T-helper 1 cell treated with Interleukin-12 subunit alpha and Interleukin-12 subunit beta and Interleukin-4 antibody, amounts not matched to agents 30 ng/mL and 1 ng/mL, for 36 hours (primary cell): ENCODE measurements around the gene TEX11. TPM values are rescaled to one million over a fixed set of nuclear protein-coding genes. Genes with fewer than 3 reads are reported as not detected.
"Not testable (repeated sequence)": the region's sequence is repeated elsewhere in the genome, so short reads cannot be mapped to it uniquely, and the experiment has no call there.

Experiments used
- intact Hi-C: fragments of 100-400 bp; cut with micrococcal nuclease; formaldehyde crosslinking; loops from one replicate; pipeline ENCODE4 v1.15.1; 2024
- total RNA-seq: library from RNA; stranded (reverse); gene quantifications from 2 replicates; pipeline ENCODE4 v1.2.3, GENCODE V29; 2022

Gene TEX11
- total RNA-seq, result not detected in 2 replicates

DNA sequence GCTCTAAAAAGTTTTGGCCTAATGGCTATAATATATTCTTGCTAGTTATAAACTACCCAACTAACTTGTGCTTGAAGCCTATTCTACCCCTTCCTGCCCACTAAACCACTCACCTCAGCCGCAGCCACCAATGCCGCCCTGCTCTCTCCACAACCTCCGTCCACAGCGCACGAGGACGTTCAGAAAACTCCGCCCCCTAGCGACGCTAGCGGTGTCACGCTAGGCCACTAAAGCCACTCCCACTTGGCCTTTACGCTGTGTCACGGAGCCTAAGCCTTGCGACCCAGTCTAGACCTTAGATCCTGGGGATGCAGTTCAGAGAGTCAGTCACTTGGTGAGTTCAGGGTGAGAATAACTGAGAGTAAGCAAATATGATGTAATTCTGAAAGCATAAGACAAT, at the start of gene TEX11:
Gene TEX11 (minus strand): TSS at position 171 of the 400 bp plus-strand sequence. CDS start 922 bp downstream, outside the sequence.
- intact Hi-C loops, result no loop called here

DNA sequence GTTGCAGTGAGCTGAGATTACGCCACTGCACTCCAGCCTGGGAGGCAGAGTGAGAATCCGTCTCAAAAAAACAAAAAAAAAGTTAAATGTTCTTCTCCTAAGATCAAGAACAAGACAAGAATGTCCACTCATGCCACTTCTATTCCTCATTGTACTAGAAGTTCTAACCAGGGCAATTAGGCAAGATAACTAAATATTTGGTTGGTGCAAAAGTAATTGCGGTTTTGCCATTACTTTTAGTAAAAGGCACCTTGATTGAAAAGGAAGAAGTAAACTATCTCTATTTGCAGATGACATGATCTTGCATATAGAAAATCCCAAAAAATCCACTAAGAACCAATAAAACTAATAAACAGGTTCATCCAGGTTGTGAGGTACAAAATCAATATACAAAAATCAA, 46.4 kb upstream of the TEX11 start:
- intact Hi-C loops, result no loop called here

DNA sequence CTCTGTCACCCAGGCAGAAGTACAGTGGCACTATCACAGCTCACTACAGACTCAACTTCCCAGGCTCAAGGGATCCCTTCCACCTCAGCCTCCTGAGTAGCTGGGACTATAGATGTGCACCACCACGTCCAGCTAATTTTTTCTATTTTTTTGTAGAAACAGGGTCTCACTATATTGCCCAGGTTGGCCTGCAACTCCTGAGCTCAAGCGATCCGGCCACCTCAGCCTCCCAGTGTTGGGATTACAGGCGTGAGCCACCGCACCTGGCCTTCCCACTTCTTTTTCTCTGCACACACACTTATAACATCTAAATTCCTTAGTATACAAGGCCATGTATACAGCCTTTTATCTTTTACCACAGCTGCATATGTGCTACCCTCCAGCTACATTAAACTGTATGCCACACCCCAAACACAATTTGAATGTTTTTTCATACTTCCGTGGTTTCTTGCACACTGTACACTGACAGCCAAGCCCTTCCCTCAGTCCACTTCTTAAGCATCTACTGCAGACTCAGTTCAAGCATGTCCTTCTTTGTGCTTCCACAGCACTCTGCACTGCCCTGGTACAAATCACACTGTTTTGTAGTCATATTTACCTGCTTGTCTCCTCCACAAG, 15.9 kb upstream of the TEX11 start:
- intact Hi-C loops, result no loop called here

DNA sequence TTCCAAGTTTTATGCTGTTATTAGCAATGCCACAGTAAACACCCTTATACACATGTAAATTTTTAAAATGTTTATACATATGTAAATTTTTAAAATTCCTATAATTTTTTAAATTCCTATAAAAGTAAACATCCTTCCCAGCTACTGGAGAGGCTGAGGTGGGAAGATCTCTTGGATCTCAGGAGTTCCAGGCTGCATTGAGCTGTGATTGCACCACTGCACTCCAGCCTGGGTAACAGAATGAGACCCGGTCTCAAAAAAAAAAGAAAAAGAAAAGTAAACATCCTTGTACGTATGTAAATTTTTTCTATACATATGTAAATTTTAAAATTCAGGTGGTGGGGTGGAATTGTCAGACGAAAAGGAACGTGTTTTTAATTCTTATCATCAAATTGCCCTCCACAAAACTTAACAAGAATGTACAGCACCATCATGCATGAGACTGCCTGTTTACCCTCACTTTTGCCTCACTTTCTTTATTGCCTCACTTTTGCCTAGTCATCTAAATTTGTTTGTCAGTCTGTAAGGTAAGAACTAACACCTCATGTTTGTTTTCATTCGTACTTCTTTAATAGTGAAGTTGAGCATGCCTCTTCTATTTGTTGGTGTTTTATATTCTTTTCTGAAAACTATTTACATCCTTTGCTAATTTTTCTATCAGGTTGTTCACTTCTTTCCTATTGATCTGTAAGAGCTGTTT, 14.4 kb upstream of the TEX11 start:
- intact Hi-C loops, result no loop called here

DNA sequence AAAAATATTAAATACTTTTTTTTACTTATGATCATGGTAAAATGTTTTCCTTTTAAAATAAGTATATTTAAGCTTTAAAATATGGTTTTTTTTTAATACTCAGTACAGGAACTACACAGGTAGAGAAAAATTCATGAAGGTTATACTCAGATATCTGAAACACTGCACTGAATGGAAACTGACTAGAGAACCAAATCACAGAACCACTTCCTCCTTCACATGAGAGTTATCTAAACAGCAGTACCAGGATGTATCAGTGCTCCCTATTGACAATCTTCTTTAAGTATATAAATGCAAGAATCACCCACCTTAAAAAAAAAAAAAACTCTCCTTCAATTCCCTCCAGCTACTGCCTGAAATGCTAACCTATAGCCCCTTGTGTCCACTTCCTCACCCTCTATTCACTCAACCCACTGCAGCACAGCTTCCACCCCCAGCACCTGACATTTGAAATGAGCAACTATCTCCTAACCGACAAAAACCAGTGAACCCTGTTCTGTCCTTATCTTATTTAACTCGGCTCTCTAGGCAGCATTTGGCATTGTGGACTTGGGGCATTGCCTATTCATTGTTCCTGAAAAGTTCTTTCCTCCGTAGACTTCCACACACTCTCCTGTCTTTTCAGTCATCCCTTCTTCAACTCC, 13.3 kb upstream of the TEX11 start:
- intact Hi-C loops, result no loop called here

DNA sequence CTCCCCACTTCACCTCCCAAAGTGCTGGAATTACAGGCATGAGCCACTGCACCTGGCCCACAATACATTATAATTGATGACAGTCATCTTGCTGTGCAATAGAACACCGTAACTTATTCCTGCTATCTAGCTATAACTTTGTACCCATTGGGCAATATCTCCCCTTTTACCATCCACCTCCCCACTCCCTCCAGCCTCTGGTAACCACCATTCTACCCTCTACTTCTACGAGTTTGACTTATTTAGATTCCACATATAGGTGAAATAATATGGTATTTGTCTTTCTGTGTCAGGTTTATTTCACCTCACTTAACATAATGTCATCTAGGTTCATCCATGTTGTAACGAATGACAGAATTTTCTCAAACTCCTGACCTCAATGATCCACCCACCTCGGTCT, 8.2 kb upstream of the TEX11 start:
- intact Hi-C loops, result no loop called here

DNA sequence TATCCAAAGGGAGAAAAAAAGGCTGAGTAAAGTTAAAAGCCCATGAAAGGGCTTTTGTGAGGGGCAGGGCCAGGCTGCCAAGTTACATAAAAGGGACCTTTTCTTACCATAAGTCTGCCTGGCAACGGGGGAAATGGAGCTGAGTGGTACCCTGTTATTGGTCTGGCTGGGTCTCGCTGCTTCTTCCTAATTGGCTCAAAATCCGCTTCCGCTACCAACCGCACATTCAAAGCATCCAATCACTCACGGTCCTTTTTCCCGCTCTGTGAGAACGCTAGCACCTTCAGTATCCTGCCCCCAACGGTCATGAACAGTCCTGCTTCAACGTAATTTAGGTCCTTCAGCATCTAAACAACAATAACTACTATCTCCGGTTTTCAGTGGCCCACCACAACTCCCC, 611 bp downstream of the TEX11 start:
- intact Hi-C loops, result no loop called here

DNA sequence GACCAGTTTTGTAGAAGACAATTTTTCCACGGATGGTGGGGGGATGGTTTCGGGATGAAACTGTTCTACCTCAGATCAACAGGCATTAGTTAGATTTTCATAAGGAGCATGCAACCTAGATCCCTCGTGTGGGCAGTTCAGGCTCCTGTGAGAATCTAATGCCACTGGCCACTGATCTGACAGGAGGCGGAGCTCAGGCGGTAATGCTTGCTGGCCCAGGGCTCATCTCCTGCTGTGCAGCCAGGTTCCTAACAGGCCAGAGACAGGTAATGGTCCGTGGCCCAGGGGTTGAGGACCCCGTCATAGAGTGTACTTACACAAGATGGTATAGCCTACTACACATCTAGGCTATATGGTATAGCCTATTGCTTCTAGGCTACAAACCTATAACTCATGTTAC, 7.0 kb downstream of the TEX11 start:
- intact Hi-C loops, result no loop called here

DNA sequence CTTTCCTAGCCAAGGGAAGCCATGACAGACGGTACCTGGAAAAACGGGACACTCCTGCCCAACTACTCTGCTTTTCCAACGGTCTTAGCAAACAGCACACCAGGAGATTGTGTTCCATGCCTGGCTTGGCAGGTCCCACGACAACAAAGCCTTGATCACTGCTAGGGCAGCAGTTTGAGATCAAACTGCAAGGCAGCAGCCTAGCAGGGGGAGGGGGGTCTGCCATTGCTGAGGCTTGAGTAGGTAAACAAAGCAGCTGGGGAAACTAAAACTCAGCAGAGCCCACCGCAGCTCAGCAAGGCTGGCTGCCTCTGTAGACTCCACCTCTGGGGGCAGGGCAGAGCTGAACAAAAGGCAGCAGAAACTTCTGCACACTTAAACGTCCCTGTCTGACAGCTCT, 18.1 kb downstream of the TEX11 start:
- intact Hi-C loops, result not testable (repeated sequence)

DNA sequence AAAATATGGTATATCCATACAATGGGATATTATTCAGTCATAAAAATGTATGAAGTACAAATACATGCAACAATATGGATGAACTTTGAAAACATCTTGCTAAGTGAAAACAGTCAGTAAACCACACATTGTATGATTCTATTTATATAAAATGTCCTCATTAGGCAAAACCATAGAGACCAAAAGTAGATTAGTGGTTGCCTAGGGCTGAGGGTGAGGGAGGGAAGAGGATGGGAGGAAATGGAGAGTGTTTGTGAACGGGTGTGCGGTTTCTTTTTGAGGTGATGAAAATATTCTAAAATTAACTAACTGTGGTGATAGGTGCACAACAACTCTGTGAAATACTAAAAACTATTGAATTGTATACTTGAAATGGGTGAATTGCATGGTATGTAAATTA, 29.6 kb downstream of the TEX11 start:
- intact Hi-C loops, result no loop called here

DNA sequence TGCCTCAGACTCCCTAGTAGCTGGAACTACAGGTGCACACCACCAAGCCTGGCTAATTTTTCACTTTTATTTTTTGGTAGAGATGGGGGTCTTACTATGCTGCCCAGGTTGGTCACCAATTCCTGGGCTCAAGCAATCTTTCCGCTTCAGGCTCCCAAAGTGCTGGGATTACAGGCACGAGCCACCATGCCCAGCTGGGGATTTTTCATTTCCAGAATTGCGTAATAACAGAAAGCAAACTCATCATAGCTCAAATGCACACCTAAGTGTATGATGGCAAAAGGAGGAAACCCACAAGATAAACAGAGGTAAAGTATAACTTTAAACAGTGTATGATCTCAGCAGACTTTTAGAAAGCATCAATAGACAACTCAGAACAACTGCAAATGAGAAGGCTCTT, 56.2 kb downstream of the TEX11 start:
- intact Hi-C loops, result no loop called here

DNA sequence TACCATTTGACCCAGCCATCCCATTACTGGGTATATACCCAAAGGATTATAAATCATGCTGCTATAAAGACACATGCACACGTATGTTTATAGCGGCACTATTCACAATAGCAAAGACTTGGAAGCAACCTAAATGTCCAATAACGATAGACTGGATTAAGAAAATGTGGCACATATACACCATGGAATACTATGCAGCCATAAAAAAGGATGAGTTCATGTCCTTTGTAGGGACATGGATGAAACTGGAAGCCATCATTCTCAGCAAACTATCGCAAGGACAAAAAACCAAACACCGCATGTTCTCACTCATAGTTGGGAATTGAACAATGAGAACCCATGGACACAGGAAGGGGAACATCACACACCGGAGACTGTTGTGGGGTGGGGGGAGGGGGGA, 64.4 kb downstream of the TEX11 start:
- intact Hi-C loops, result not testable (repeated sequence)

DNA sequence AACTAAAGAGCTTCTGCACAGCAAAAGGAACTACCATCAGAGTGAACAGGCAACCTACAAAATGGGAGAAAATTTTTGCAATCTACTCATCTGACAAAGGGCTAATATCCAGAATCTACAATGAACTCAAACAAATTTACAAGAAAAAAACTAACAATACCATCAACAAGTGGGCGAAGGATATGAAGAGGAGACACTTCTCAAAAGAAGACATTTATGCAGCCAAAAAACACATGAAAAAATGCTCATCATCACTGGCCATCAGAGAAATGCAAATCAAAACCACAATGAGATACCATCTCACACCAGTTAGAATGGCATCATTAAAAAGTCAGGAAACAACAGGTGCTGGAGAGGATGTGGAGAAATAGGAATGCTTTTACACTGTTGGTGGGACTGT, 64.9 kb downstream of the TEX11 start:
- intact Hi-C loops, result not testable (repeated sequence)

DNA sequence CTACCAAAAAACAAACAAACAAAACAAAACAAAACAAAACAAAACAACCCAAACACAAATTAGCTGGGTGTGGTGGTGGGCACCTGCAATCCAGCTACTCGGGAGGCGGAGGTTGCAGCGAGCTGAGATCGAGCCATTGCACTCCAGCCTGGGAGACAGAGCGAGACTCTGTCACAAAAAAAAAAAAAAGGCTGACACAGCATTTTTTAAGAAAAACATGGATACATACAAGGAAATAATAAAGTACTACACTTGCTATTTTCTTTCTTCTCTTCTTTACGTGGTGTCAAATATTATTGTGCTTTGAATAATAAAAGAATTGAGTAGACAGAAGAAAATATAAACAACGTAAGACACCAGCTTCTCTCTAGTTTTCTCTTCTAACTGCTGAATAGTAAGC, 73.9 kb downstream of the TEX11 start:
- intact Hi-C loops, result no loop called here

DNA sequence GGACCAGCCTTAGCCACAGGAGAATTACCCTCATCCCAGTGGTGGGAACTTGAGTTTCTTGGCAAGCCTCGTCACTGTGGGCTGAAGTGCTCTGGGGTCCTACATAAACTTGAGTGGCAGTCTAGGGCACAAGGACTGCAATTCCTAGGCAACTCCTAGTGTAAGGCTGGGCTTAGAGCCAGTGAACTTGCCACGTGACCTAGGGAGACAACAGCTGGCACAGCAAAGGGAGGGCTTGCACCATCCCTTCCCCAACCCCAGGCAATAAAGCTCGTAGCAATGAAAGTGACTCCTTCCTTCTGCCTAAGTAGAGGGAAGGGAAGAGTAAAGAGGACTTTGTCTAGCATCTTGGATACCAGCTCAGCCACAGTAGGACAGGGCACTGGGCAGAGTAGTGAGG, 81.8 kb downstream of the TEX11 start:
- intact Hi-C loops, result no loop called here

DNA sequence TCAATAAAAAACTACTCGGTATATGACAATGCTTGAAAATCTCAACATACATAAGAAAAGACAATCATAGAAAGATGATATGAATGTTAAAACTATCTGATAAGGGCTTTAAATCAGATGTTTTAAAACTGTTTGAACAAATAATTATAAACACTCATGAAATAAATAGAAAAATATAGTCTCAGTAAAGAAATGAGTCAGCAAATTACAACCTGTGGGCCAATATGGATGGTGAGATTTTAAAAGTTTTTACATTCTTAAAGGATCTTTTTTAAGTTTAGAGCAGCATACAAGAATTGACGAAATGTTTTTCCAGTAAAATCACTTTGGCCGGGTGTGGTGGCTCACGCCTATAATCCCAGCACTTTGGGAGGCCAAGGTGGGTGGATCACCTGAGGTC, 83.1 kb downstream of the TEX11 start:
- intact Hi-C loops, result no loop called here

DNA sequence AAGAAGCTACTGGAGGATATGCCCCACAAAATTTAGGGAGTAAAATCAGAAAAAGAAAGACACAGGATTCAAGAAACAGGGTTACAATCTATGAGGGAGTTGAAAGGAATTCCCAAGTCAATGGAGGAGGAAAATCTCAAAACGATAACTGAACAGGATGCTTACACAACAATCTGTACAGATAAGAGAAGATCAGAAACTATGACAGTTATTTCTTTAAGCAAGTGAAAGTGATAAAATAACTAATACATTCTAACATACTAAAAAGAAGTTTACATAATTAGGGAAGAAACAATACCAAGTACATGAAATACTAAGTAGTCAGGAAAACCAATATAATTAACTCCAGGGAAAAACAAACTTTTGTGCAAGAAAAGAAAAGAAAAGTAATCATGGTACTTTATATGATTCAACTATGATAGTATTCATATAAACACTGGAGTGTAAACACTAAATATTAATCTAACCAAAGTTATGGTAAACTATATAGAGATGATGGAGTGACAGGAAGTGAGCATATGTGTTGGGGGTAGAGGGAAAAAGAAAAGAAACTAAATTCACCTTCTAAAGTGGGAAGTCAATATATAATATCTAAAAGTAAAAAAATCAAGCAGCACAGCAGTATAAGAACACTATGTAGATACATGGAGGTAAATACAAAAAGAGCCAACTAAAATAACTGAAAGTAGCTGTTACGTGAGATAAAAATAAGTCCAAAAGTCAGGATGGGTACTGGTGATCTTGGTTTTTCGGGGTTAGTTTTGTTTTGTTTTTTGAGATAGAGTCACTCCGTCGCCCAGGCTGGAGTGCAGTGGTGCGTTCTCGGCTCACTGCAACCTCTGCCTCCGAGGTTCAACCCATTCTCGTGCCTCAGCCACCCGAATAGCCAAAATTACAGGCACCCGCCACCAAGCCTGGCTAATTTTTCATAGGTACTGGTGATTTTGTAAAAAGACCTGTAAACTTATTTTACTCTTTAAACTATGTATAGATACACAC, 99.3 kb downstream of the TEX11 start:
- intact Hi-C loops, result no loop called here

DNA sequence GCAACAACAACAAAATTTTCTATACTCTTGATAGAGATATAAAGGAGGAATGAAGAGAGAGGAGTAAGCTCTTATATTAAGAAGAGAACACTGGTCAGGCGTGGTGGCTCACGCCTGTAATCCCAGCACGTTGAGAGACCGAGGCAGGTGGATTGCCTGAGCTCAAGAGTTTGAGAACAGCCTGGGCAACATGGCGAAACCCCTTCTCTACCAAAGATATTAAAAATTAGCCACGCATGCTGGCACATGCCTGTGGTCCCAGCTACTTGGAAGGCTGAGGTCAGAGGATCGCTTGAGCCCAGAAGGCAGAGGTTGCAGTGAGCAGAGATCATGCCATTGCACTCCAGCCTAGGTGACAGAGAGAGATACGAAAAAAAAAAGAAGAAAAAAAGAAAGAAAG, 102.4 kb downstream of the TEX11 start:
- intact Hi-C loops, result no loop called here

DNA sequence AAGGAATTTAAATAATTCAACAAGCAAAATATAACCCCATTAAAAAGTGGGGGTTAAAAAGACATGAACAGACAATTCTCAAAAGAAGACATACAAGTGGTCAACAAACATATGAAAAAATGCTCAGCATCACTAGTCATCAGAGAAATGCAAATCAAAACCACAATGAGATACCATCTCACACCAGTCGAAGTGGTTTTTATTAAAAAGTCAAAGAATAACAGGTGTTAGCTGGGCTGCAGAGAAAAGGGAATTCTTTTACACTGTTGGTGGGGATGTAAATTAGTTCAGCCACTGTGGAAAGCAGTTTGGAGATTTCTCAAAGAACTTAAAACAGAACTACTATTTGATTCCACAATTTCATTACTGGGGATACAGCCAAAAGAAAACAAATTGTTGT, 111.8 kb downstream of the TEX11 start:
- intact Hi-C loops, result not testable (repeated sequence)

DNA sequence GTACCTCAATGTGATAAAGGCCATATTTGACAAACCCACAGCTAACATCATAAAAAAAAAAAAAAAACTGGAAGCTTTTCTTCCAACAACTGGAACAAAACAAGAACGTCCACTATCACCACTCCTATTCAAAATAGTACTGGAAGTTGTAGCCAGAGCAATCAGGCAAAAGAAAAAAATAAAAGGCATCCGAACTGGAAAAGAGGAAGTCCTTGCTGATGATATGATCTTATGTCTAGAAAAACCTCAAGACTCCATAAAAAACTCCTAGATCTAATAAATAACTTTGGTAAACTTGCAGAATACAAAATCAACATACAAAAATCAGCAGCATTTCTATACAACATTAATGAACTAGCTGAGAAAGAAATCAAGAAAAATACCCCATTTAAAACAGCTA, 134.3 kb downstream of the TEX11 start:
- intact Hi-C loops, result no loop called here

DNA sequence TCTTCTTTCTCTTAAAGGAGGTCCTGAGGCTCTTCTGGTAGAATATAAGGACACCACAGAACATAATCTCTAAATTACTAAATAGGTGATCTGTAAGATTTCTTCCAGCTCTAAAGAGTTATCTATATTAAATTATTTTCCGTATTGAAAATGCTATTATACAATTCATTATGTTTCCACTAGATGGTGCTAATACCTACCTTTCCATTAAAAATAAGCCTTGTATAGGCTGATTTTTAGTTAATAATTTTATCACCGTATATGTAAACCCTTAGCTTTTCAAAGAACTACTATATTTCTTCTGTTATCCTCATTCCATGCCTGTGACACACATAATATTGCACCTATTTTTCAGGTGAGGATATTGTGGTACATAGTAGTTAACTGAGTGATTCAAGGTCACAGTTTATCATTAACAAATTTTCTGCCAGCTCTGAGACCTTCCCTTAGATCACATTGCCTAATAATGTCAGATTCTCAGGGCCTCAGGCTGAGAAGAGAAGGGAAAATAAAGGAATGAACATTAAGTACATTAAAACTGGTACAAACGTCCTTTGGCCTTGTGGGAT, 138.8 kb downstream of the TEX11 start:
- intact Hi-C loops, result loop anchor here (1.0 kb wide), 1 partner anchor 410 kb away; no protein-coding TSS in a partner anchor
